GM19351 (cell line): ENCODE results near the gene PSMG1.

Experiments
- ATAC-seq: cut with Tn5 transposase; IDR thresholded peaks from one replicate; pipeline ENCODE4 v1.9.1; 2021; ENCODE audit warnings: mild to moderate bottlenecking, moderate library complexity; ENCODE audit not compliant: unreplicated experiment

PSMG1 gene

GRCh38 chr21:39188521-39189139, 5.4 kb upstream of the PSMG1 start:
- ATAC-seq: no peak

GRCh38 chr21:39187141-39187540, 3.9 kb upstream of the PSMG1 start:
- ATAC-seq: no peak

GRCh38 chr21:39186676-39187075, 3.4 kb upstream of the PSMG1 start:
- no peak for ATAC-seq

GRCh38 chr21:39185157-39185556, 1.9 kb upstream of the PSMG1 start:
- no peak for ATAC-seq

DNA sequence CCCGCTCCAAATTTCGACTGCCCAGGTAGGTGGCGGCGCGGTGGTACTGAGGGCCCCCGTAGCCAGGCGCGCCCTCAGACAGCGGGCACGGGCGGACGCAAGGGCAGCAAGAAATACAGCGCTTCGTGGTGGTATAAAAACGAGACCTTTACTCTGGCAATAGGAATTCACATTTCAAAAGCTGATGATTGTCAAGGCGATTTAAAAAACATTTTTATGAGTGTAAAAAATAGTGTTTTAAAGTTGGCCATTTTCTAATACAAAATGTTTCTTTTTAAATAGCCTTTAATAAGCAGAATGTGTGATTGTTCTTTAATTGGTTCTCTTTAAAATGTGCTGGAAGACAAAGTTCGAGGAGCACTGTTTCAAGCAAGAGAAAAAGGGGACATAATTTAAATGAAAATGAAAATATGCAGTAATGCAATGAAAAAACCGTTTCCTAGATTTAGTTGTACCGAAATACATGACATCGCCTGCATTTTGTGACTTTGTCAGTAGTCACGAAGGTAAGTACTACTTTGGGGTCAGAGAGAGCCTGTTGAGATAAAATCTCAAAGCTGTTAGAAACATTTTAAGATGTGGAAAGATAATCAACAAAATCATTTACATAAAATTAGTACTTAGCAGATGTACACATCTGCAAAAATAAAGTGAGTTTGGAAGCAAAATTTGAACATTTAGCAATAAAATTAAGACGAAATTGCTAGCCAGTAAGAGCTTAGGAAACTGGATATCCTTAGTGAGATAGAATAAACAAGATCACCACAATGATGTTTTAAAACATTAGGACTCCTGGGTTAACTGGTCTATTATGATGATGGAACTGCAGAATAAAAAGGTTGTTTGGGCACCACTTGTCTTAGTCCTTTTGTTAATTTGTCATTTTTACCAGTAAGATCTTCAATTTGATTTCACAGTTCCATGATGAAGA, 1.1 kb upstream of the PSMG1 start:
- ATAC-seq: no peak

DNA sequence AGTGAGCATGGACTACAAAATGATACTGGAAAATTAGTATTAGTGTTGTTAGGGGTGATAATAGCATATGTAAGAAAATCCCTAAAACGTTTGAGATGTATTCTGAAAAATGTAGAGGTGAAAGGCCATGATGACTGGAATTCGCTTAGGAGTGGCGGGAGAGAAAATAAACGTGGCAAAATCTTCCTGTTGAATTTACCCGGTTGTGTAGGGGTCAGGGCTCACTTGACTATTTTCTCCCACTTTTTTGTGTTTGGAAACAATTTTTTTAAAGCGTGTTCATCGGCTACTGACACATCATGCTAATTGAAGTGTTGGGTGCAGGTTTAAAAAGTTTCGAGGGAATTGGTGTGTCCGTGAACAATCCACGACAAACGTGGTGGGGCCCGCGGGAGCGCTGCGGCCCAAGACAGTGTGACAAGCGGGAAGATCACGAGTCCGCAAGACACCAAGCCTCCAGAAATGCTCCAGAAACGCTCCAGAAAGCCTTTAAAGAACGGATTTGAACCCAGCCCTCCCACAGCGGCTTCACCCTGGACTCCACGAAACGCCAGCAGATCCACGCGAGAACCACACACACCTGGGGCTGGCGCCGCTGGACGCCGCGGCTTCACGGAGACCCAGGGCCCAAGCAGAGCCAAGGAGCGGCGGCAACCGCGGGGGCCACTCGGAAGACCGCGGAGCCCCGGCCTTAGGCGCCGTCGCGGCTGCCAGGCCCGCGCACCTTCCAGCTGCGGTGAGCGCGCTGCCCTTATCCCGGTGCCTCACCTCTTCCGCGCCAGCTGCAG, 573 bp downstream of the PSMG1 start:
- no peak for ATAC-seq

DNA sequence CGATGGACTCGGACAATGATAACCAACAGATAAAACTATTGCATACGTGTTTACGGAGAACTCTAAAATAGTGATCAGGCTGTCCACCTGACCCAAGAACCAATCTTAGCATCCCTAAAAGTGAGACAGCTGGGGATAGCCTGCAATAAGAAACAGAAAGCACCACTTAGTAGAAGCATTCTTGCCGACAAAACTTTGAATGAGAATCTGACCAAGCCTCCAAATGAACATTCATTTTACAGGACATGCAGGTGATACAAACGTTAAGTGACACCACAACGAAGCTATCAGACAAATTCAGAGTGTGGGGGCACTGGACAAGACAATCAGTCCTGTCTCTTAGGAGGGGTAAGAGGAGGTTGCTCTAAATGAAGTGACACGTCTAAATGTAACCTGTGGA, 1.2 kb downstream of the PSMG1 start:
- no peak for ATAC-seq

DNA sequence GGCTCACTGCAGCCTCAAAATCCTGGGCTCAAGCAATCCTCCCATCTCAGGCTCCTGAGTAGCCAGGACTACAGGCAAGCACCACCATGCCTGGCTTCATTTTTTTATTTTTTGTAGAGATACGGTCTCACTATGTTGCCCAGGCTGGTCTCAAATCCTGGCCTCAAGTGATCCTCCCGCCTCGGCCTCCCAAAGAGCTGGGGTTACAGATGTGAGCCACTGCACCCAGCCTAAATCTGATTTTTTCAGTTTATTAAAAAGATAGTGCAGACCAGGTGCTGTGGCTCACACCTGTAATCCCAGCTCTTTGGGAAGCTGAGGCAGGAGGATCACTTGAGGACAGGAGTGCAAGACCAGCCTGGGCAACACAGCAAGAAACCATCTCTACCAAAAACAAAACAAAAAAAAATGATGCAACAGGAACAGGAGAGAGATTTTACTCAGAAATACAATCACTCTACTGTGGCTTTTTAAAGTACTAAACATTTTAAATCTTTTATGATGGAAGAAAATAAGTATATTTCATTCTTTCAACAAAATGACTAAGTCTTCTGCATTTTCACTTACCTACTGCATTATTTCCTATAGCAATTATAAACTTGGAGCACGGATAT, 1.9 kb downstream of the PSMG1 start:
- no peak for ATAC-seq

- no peak for ATAC-seq
These were observed 2.7 kb downstream of the PSMG1 start for GRCh38 chr21:39180429-39181019.

- no peak for ATAC-seq
These were observed 4.8 kb downstream of the PSMG1 start for GRCh38 chr21:39178421-39178820.

GRCh38 chr21:39176271-39176709, 7.0 kb downstream of the PSMG1 start:
- ATAC-seq: no peak

GRCh38 chr21:39175665-39176064, 7.6 kb downstream of the PSMG1 start:
- no peak for ATAC-seq

- no peak for ATAC-seq
These were observed 8.1 kb downstream of the PSMG1 start for GRCh38 chr21:39175154-39175553.

- ATAC-seq: no peak
These were observed 9.3 kb downstream of the PSMG1 start for GRCh38 chr21:39173716-39174680.

DNA sequence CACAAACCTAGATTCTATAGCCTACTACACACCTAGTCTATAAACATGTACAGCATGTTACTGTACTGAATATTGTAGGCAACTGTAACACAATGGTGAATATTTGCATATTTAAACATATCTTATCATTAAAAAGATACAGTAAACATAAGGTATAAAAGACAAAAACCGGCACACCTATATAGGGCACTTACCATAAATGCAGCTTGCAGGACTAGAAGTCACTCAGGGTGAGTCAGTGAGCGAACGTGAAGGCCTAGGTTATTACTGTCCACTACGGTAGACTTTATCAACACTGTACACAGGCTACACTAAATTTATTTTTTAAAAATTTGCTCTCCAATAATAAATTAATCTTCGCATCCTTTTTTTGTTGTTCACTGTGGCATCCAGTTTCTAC, 13.3 kb downstream of the PSMG1 start:
- no peak for ATAC-seq

DNA sequence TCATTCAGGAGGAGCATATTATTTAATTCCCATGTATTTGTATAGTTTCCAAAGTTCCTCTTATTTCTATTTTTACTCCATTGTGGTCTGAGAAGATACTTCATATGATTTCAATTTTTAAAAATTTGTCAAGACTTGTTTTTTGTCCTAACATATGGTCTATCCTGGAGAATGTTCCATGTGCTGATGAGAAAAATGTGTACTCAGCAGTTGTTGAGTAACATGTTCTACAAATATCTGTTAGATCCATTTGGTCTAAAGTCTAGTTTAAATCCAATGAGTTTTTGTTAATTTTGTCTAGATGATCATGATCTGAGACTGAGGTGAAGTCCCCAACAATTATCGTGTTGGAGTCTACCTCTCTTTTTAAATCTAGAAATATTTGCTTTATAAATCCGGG, 14.5 kb downstream of the PSMG1 start:
- ATAC-seq: no peak

GRCh38 chr21:39164523-39164922, 18.7 kb downstream of the PSMG1 start:
- ATAC-seq: no peak

DNA sequence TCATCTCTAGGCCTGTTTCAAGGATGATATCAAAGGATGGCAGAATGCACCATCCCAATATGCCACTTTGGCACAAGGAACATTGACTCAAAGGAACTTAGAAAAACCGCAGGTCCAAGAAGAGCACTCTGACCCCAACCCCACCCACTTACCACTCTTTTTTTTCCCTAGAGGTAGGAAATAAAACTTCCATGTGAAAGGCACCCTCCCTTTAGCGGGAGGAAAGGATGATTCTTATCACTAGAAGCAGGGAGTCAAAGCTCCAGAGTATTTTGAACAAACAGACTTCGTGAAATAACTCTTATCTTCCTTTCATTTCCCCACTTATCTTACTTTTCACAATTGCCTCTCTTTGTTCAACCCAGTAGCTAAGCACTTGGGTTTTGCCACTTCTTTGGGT, 22.2 kb downstream of the PSMG1 start:
- no peak for ATAC-seq

- no peak for ATAC-seq
These were observed 23.7 kb downstream of the PSMG1 start for GRCh38 chr21:39159342-39160063.
